GM18873 (cell line): Measurements from ENCODE around the gene HYAL4.
"Not testable (repeated sequence)": the region's sequence is repeated elsewhere in the genome, so short reads cannot be mapped to it uniquely, and the experiment has no call there.

Experiments
- ATAC-seq: cut with Tn5 transposase; IDR thresholded peaks from one replicate; pipeline ENCODE4 v1.9.1; 2021; ENCODE audit warnings: mild to moderate bottlenecking, moderate library complexity, moderate number of reproducible peaks; ENCODE audit not compliant: unreplicated experiment, low FRiP score

HYAL4 gene

DNA sequence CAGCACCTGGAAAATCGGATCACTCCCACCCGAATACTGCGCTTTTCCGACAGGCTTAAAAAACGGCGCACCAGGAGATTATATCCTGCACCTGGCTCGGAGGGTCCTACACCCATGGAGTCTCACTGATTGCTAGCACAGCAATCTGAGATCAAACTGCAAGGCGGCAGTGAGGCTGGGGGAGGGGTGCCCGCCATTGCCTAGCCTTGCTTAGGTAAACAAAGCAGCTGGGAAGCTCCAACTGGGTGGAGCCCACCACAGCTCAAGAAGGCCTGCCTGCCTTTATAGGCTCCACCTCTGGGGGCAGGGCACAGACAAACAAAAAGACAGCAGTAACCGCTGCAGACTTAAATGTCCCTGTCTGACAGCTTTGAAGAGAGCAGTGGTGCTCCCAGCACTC is 49.8 kb downstream of the HYAL4 start:
- not testable (repeated sequence) for ATAC-seq

DNA sequence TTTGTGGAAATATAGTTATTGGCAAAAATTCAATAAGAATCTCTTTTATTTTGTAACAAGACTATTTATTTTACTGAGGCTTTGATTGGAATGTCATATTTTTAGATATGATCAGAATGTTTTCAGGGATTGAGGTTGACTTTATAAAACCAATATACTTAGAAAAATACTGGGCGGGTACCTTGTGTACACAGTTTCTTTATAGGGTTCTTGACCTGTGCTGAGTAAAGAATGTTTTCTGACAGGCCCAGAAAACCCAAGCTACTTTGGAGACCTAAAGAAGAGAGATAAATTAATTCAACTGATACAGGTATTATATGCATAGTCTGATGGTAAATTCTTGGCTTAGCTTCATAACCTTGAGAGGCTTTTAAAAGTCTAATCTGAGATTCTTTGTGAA is 56.1 kb downstream of the HYAL4 start:
- no peak for ATAC-seq

DNA sequence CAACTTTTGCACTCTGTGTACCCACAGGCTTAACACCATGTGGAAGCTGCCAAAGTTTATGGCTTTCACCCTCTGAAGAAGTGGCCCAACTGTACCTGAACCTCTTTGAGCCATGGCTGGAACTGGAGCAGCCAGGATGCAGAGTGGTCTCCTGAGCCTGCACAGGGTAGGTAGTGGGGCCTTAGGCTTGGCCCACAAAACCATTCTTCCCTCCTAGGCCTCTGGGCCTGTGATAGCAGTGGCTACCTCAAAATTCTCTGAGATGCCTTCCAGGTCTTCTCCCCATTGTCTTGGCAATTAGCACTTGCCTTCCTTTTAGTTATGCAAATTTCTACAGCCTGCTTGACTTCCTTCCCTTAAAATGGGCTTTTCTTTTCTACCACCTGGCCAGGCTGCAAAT is 60.7 kb downstream of the HYAL4 start:
- ATAC-seq, result no peak

DNA sequence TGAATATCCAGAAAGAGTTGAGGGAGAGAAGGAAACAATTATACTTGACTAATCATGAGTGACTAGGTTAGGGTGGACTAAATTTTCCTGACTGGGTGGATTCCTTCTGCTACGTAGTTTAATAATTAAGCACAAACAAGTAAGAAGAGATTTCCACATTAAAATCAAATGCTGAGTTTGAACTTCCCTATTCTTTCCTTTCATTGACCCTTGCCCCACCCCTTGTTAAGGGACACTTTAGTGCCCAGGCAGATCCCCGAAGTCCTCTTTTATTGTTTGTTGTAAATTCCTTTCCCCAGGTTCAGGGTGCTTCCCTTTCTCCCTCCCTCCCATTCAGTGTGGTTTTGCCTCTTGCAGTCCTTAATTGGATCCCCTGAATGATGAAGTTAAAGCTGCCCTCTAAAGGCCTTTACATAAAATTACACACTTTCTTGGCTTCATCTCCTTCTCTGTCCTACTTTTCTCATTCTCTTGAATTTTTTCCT is 71.3 kb downstream of the HYAL4 start:
- ATAC-seq, result no peak

DNA sequence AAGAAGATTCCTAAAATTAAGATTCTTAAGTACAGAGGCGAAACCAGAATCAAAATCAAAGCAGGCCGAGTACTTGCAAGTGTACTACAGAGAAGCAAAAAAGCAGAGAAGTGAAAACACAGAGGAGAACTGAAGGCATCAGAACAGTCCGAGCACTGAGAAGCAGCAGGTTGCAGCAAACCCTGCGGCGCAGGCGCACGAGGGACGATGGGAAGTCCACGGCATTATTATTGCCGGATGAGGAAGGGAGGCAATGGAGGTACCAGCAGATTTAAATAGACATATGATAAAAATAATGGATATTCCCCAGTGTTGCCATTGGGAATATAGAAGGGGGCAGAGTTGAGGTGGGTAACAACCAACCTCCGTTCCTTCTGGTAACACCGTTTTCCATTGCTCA is 72.9 kb downstream of the HYAL4 start:
- ATAC-seq, result no peak

DNA sequence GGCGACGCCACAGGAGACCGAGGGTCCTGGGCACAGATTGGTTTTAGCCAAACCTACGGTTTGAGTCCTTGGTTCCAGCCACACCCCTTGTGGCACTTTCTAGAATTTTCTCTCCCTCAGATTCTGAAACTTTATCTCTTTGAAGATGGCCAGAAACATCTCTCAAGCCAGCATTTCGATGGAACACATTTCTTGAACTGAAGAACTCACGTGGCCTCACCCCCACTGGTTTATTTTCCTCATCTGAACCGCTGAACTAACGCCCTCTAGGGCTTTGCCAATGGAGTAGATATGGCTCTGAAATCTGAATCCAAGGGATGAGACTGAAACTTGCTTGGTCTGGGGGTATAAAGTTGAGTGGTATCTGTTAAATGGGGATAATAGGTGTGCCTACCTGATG is 73.3 kb downstream of the HYAL4 start:
- no peak for ATAC-seq

DNA sequence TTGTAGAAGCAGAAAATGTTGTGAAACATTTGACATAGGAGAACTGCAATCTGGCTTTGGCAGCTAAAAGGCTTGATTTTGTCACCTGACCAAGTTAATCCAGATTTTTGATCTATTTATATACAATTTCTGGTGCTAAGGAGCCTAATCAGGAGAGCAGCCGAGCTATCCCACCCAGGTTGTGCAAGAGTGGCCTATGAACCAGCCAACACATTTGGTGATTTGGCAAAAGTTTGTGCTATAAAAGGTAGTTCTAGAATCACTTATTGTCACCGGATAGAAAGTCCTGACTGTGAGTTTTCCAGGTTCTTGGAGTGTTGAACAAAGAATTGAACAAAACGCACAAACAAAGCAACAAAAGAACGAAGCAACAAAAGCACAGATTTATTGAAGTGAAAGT is 78.6 kb downstream of the HYAL4 start:
- ATAC-seq, result no peak

DNA sequence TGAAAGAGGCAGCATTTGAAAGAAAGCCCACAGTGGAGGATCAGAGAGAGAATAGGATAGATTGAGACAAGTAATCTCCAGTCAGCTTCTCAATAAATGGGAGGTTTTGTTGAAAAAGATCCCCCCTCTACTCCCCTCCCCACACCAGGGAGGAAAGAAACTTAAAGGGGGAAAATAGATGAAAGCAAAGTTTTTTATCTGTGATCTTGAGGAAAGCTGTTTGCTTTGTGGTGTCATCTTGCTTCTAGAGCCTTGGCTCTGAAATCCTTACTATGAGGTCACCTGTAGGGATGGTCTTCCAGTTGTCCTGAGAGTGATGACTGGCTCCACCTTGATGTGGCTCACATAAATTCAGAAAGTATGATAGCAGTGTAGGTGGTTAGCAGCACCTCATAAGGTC is 80.0 kb downstream of the HYAL4 start, which contains the start of gene SPAM1:
Gene SPAM1, plus strand, starts transcription at position 301 of the 400 bp plus-strand sequence. CDS start 28,330 bp downstream, outside the sequence.
- no peak for ATAC-seq
